Activated T-helper 1 cell treated with anti-CD3 and anti-CD28 coated beads, Interleukin-12 subunit alpha, Interleukin-12 subunit beta, Interleukin-2, Interleukin-4 antibody, amounts not matched to agents 30 ng/mL and 10 ng/mL and 1 ng/mL, durations not matched to agents 14 hours and 24 hours and 36 hours (primary cell): ENCODE measurements around the gene ZDHHC18. TPM values are rescaled to one million over a fixed set of nuclear protein-coding genes. Genes with fewer than 3 reads are reported as not detected.

Experiments used
- DNase-seq: peaks from one replicate; pipeline ENCODE4 v3.0.0; 2021; ENCODE audit warnings: low spot score
- H3K27ac Mint-ChIP-seq: one replicate; pipeline ENCODE4 v1.8.0; 2021; ENCODE audit warnings: mild to moderate bottlenecking, mixed read lengths
- H3K27me3 Mint-ChIP-seq: one replicate; pipeline ENCODE4 v1.8.0; 2022; ENCODE audit warnings: mild to moderate bottlenecking, moderate library complexity, mixed read lengths; ENCODE audit not compliant: insufficient read depth
- H3K36me3 Mint-ChIP-seq: one replicate; pipeline ENCODE4 v1.8.0; 2021; ENCODE audit warnings: low read depth, mixed read lengths
- H3K4me1 Mint-ChIP-seq: one replicate; pipeline ENCODE4 v1.8.0; 2021; ENCODE audit warnings: low read depth, mixed read lengths
- H3K4me3 Mint-ChIP-seq: one replicate; pipeline ENCODE4 v1.8.0; 2021; ENCODE audit warnings: mild to moderate bottlenecking, moderate library complexity, mixed read lengths
- H3K9me3 Mint-ChIP-seq: one replicate; pipeline ENCODE4 v1.8.0; 2021; ENCODE audit warnings: mixed read lengths
- intact Hi-C: fragments of 100-400 bp; cut with micrococcal nuclease; formaldehyde crosslinking; loops from one replicate; pipeline ENCODE4 v1.15.1; 2024
- total RNA-seq: library from RNA; stranded (reverse); gene quantifications from 2 replicates; pipeline ENCODE4 v1.2.3, GENCODE V29; 2022

Gene ZDHHC18, protein sequence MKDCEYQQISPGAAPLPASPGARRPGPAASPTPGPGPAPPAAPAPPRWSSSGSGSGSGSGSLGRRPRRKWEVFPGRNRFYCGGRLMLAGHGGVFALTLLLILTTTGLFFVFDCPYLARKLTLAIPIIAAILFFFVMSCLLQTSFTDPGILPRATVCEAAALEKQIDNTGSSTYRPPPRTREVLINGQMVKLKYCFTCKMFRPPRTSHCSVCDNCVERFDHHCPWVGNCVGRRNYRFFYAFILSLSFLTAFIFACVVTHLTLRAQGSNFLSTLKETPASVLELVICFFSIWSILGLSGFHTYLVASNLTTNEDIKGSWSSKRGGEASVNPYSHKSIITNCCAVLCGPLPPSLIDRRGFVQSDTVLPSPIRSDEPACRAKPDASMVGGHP
- 87.3 and 94.4 TPM in 2 replicates for total RNA-seq

DNA sequence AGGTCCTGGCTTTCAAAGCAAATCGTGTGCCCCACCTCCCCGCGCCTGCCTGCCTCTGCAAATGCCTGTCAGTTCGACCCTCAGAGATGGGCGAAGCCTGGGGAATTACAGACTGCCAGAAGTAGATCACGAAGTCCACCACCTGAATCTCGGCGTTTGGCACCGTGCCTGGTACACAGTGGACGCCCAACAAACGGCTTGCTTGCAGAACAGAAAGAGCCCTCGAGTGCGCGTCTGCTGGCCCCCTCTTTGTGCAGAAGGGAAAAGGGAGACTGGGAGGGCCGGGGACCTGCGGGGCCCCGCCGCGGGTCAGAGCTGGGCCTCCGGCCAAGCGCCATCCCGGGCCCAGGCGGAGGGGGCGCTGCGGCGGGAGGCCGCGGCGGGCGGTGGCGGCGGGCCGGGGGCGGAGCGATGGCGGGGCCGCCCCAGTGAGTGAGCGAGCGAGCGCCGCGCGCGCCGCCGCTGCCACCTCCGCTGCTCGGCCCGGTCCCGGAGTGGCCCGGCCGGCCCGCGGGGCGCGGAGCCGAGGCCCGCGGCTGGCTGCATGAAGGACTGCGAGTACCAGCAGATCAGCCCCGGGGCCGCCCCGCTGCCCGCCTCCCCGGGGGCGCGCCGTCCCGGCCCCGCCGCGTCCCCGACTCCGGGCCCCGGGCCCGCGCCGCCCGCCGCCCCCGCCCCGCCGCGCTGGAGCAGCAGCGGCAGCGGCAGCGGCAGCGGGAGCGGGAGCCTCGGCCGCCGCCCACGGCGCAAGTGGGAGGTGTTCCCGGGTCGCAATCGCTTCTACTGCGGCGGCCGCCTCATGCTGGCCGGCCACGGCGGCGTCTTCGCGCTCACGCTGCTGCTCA lies at the start of gene ZDHHC18:
TSS of gene ZDHHC18 (plus strand) at position 428 of the 845 bp plus-strand sequence. CDS start at position 545, 117 bp downstream.
- intact Hi-C loops = loop anchor here (1.0 to 5.0 kb wide), 2 partner anchors 16 to 279 kb away; no protein-coding TSS in a partner anchor
- peak; percentile 74 for DNase-seq
- H3K27me3 Mint-ChIP-seq = no peaks in the 10 kb centered on the region
- H3K4me3 Mint-ChIP-seq = peak within 1 kb of the TSS; percentile 98
- H3K36me3 Mint-ChIP-seq = peaks cover 25% of the 10 kb centered on the region
- no peaks in the 10 kb centered on the region for H3K9me3 Mint-ChIP-seq
- peak within 1 kb of the TSS; percentile 97 for H3K27ac Mint-ChIP-seq
- peaks cover 63% of the 10 kb centered on the region for H3K4me1 Mint-ChIP-seq

DNA sequence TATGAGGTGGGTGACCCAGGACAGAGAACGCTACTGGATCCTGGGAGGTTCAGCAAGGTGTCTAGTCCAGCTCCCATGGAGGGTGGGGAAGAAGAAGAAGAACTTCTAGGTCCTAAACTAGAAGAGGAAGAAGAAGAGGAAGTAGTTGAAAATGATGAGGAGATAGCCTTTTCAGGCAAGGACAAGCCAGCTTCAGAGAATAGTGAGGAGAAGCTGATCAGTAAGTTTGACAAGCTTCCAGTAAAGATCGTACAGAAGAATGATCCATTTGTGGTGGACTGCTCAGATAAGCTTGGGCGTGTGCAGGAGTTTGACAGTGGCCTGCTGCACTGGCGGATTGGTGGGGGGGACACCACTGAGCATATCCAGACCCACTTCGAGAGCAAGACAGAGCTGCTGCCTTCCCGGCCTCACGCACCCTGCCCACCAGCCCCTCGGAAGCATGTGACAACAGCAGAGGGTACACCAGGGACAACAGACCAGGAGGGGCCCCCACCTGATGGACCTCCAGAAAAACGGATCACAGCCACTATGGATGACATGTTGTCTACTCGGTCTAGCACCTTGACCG lies 47.3 kb upstream of the ZDHHC18 start:
- Mint-ChIP-seq H3K27ac (peak overlapping the region; percentile 6), H3K9me3 (no peaks in the 10 kb centered on the region), H3K4me3 (no peak overlapping the region), H3K36me3 (peaks cover 71% of the 10 kb centered on the region), H3K27me3 (no peaks in the 10 kb centered on the region), H3K4me1 (peaks cover 20% of the 10 kb centered on the region)
- intact Hi-C loops = no loop called here
- no peak for DNase-seq

DNA sequence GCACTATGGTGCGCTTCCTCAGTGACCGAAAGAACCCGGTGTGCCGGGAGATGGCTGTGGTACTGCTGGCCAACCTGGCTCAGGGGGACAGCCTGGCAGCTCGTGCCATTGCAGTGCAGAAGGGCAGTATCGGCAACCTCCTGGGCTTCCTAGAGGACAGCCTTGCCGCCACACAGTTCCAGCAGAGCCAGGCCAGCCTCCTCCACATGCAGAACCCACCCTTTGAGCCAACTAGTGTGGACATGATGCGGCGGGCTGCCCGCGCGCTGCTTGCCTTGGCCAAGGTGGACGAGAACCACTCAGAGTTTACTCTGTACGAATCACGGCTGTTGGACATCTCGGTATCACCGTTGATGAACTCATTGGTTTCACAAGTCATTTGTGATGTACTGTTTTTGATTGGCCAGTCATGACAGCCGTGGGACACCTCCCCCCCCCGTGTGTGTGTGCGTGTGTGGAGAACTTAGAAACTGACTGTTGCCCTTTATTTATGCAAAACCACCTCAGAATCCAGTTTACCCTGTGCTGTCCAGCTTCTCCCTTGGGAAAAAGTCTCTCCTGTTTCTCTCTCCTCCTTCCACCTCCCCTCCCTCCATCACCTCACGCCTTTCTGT lies 46.0 kb upstream of the ZDHHC18 start:
- H3K27ac Mint-ChIP-seq = no peak overlapping the region
- intact Hi-C loops = no loop called here
- peaks cover 27% of the 10 kb centered on the region for H3K4me1 Mint-ChIP-seq
- peaks cover 58% of the 10 kb centered on the region for H3K36me3 Mint-ChIP-seq
- H3K27me3 Mint-ChIP-seq = no peaks in the 10 kb centered on the region
- H3K4me3 Mint-ChIP-seq = no peak overlapping the region
- H3K9me3 Mint-ChIP-seq = no peaks in the 10 kb centered on the region
- DNase-seq = no peak

DNA sequence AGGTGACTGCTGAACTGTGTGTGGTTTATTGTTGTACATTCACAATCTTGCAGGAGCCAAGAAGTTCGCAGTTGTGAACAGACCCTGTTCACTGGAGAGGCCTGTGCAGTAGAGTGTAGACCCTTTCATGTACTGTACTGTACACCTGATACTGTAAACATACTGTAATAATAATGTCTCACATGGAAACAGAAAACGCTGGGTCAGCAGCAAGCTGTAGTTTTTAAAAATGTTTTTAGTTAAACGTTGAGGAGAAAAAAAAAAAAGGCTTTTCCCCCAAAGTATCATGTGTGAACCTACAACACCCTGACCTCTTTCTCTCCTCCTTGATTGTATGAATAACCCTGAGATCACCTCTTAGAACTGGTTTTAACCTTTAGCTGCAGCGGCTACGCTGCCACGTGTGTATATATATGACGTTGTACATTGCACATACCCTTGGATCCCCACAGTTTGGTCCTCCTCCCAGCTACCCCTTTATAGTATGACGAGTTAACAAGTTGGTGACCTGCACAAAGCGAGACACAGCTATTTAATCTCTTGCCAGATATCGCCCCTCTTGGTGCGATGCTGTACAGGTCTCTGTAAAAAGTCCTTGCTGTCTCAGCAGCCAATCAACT lies 45.2 kb upstream of the ZDHHC18 start:
- Mint-ChIP-seq H3K36me3 (peaks cover 53% of the 10 kb centered on the region), H3K4me1 (peaks cover 36% of the 10 kb centered on the region), H3K9me3 (no peaks in the 10 kb centered on the region), H3K27ac (no peak overlapping the region), H3K27me3 (no peaks in the 10 kb centered on the region), H3K4me3 (no peak overlapping the region)
- no peak for DNase-seq
- intact Hi-C loops = no loop called here

DNA sequence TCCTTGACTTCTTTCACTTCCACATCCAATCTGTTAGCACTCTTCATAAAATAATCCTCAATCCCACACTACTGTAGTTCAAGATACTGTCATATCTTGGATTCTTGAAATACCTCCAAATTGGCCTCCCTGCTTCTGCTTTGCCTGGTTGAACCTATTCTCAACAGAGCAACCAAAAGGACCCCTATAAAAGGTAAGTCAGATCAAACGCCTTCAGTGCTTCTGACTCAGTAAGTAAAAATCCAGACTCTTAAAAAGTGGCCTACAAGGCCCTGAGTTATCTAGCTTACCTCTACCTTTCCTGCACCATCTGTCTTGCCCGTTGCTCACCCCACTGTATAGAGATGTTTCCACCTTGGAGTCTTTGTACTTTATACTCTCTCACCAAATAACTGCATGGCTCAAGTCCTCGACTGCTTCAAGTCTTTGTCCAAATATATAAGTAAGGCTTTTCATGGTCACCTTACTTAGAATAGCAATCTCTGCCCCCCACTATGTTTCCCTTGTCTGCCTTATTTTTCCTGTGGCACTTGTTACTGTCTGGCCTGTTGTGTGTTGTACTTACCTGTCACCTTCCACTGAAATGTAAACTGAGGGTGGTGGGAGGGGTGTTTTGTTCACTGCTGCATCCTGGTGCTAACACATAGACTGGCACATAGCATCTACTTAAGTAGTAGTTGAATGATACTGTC lies 43.8 kb upstream of the ZDHHC18 start:
- Mint-ChIP-seq H3K27ac (no peak overlapping the region), H3K27me3 (peaks cover 1% of the 10 kb centered on the region), H3K36me3 (peaks cover 47% of the 10 kb centered on the region), H3K4me3 (no peak overlapping the region), H3K9me3 (no peaks in the 10 kb centered on the region), H3K4me1 (peaks cover 49% of the 10 kb centered on the region)
- intact Hi-C loops = no loop called here
- no peak for DNase-seq

DNA sequence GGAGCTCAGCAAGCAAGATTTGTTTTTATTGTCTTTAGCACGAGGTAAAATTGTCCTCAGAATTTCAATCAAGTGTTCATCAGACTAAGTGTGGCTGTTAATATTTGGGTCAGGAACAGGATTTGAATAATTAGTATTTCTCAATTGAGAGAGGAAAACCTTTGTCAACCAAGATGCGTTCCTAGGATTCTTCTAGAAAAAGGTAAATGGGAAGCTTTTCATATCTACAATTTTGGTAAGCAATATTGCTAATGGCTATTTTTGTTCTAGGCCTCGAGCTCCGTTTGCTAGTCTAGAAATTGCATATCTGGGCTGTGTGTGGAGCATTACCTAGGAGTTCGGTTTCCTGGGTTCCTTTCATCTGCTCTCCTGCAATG lies 42.9 kb upstream of the ZDHHC18 start:
- Mint-ChIP-seq H3K4me1 (peaks cover 47% of the 10 kb centered on the region), H3K27me3 (peaks cover 1% of the 10 kb centered on the region), H3K9me3 (no peaks in the 10 kb centered on the region), H3K27ac (no peak overlapping the region), H3K4me3 (no peak overlapping the region), H3K36me3 (peaks cover 40% of the 10 kb centered on the region)
- intact Hi-C loops = no loop called here
- no peak for DNase-seq

DNA sequence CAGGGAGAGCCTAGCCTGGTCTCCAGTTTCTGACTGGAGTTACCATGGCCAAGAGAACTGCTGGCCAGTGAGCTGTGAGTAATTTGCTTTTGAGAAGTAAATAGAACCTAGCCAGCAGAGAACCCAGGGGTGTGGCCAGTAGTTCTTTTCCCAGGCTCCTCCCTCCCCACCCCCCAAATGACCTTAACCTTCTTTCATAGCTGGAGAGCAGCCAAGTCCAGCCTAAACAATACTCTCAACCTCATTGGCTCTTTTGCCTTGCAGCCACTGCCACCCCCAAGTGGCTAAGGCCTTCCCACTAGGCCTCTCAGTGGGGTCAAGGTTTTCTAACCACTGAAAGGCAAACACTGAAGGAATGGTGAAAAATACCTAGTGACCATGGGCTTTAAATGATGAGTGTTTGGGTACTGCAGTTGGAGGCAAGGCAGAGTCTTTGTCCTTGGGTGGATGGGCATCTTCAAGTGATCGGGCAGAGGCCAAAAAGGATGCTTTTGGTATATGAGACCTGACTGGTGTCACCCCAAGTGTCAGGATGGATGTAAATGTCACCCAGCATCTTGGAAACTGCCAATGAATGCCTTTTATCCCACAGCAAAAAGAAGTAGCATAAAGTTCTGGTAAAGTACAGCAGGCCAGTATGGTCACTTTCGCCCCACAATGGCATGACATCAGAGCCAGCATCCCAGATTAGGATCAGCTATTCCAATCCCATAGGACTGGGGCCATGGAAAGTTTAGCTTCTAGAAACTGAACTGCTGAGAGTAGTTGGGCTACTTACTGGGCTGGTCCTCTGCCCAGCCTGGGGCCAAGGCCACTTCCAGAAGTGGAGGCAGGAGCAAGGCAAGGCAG lies 42.2 kb upstream of the ZDHHC18 start:
- peaks cover 1% of the 10 kb centered on the region for H3K27me3 Mint-ChIP-seq
- H3K9me3 Mint-ChIP-seq = no peaks in the 10 kb centered on the region
- peaks cover 51% of the 10 kb centered on the region for H3K4me1 Mint-ChIP-seq
- H3K4me3 Mint-ChIP-seq = no peak overlapping the region
- intact Hi-C loops = no loop called here
- peaks cover 34% of the 10 kb centered on the region for H3K36me3 Mint-ChIP-seq
- no peak overlapping the region for H3K27ac Mint-ChIP-seq
- DNase-seq = no peak

DNA sequence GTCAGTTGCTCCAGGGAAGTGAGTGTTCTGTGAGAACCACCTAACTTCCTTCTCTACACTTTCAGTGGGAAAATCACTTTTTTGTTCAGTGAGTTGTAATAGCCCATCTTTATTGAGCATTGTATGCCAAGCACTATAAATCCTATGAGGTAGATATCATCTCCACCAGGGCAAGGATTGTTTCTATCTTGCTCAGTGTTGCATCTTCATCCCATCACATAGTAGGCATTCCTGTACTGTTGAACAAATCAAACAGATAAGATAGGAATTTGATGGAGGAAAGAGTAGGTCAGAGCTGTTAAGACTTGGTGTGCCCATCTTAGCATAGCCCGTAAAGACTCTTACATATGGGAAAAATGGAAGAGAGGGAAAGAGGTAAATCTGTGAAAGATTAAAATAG lies 41.6 kb upstream of the ZDHHC18 start:
- peaks cover 57% of the 10 kb centered on the region for H3K4me1 Mint-ChIP-seq
- H3K27ac Mint-ChIP-seq = no peak overlapping the region
- intact Hi-C loops = loop anchor here (5.0 kb wide), 1 partner anchor 353 kb away; the partner anchor contains the start of gene DHDDS
- peaks cover 29% of the 10 kb centered on the region for H3K36me3 Mint-ChIP-seq
- no peaks in the 10 kb centered on the region for H3K9me3 Mint-ChIP-seq
- DNase-seq = no peak
- H3K27me3 Mint-ChIP-seq = peaks cover 1% of the 10 kb centered on the region
- H3K4me3 Mint-ChIP-seq = no peak overlapping the region

DNA sequence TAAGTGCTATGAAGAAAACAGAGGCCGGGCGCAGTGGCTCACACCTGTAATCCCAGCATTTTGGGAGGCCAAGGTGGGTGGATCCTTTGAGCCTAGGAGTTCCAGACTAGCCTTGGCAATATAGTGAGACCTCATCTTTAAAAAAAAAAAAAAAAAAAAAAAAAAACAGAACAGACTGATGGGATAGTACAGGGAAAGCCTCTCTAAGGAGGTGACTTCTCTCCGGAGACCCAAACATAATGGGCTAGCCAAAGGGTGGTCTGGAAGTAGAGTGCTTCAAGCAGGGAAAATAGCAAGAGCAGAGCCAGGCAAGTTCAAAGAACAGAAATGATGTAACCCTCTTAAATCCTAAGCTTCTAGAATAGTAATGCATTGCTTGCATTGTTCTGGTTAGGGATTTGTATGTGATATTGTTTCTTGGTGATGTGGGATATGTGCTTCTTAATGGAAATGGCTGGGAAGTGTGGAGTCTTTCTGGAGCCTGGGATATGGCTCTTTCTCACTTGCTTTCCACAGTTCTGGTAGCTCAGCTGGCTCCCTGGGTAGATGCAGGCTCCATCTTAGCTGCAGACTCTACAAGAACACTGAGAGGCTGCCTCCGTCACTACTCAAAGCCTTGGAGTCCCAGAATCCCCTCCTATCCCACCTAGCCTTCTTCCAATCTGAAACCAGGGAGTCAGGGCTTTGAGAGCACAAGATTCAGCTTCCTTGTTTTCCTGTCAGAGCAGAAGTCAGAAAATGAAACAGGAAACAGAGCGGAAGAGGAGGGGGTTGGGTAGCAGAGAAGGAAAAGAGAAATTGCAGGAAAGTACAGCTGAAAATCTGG lies 40.7 kb upstream of the ZDHHC18 start:
- peaks cover 1% of the 10 kb centered on the region for H3K27me3 Mint-ChIP-seq
- no peak for DNase-seq
- intact Hi-C loops = loop anchor here (1.0 to 5.0 kb wide), 2 partner anchors 84 to 354 kb away; partner anchors contain the start of gene DHDDS
- no peaks in the 10 kb centered on the region for H3K9me3 Mint-ChIP-seq
- peaks cover 66% of the 10 kb centered on the region for H3K4me1 Mint-ChIP-seq
- H3K27ac Mint-ChIP-seq = peak overlapping the region; percentile 100
- peak overlapping the region; percentile 60 for H3K4me3 Mint-ChIP-seq
- peaks cover 24% of the 10 kb centered on the region for H3K36me3 Mint-ChIP-seq

DNA sequence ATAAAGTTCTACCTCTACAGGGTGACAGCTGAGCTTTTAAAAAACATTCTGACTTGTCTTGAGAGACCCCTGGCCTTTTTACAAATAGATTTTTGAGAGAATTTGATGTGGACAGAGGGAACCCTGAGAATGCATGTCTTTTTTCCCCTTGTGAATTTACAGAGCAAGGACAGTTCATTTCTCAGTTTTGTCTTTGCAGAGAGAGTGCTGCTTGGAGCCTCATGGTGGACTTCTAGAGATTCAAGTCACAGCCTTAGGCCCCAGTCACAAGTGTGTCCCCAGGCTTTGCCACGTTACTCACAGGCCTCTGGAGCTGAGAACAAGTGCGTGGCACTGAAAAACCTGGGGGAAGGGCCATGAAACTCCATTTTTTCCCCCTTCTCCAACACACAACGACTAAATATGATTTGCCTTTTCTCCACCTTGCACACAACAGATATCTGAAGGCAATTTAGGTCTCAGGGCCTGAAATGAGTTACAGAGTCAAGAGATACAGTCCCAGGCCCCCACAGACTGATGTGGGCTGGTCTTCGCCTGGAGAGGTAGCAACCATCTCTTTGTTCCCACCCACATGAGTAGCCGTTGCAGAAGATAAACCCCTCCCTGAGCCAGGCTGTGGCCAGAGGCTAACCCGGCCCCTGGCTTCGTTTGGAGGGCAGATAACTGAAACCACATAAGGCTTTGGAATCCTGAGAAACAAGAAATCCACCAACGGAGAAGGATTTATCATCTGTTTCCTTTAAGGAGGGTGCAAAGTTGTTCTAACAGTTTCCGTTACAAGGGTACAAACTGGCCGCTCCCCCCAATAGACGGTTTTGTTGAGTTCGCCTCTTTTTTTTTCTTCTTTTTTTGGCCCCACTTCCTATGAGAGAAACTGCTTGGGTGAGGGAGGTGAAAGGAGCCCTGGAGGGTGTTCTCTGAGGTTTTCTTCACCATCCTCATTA lies 39.8 kb upstream of the ZDHHC18 start:
- Mint-ChIP-seq H3K27me3 (peaks cover 1% of the 10 kb centered on the region), H3K4me3 (peak overlapping the region; percentile 97), H3K27ac (peak overlapping the region; percentile 100), H3K9me3 (no peaks in the 10 kb centered on the region), H3K4me1 (peaks cover 75% of the 10 kb centered on the region), H3K36me3 (peaks cover 21% of the 10 kb centered on the region)
- DNase-seq = no peak
- intact Hi-C loops = loop anchor here (1.0 to 5.0 kb wide), 2 partner anchors 84 to 354 kb away; partner anchors contain the start of gene DHDDS
